Measurements from ENCODE around the gene LAD1. TPM values are rescaled to one million over a fixed set of nuclear protein-coding genes. Genes with fewer than 3 reads are reported as not detected.
A peak's percentile ranks its signal among the peaks of the same experiment; 100 is the strongest.

Gene LAD1
- total RNA-seq, 5 donors from 2014 or later (not counting 1 experiment from before 2014, with no cell fraction given) = 0.53 to 1.7 (median 1.1) TPM; not detected in 2

- Histone ChIP-seq H3K27me3 (replicated peaks in 1 of 2; ENCODE audit: control insufficient read depth in 2 of 2, extremely low read depth in 1 of 2, insufficient read depth in 2 of 2, low read length in 1 of 2) (peaks cover 0 to 22% of the 10 kb centered on the region in 2 experiments), H3K36me3 (ENCODE audit: control insufficient read depth in 2 of 2, extremely low read depth in 1 of 2, insufficient read depth in 1 of 2, low read length in 1 of 2) (no peaks in the 10 kb centered on the region), H3K4me3 (ENCODE audit: control insufficient read depth in 1 of 2, extremely low read depth in 1 of 2, low read length in 1 of 2) (no peak overlapping the region), H3K9me3 (no peaks in the 10 kb centered on the region), H3K27ac (ENCODE audit: low read length) (no peak overlapping the region), H3K4me1 (ENCODE audit: control insufficient read depth in 1 of 2, extremely low read depth in 1 of 2, insufficient read depth in 2 of 2, low read length in 2 of 2) (no peaks in the 10 kb centered on the region)
- H3K9me3 Mint-ChIP-seq = no peaks in the 10 kb centered on the region
- ATAC-seq (replicated peaks in 1 of 4) (no peak), DNase-seq (no peak)
- no peak overlapping the region for H3K4me3 Mint-ChIP-seq
- ChIA-PET POLR2A (interaction anchor here in 1 of 2 donors (0.6 kb wide), 1 partner anchor 656 kb away, joined by 4 read pairs; no protein-coding TSS in a partner anchor), CTCF (interaction anchor here (0.6 to 1.3 kb wide), 3 partner anchors 15 to 1643 kb away, joined by 3 to 9 read pairs (median 3); no protein-coding TSS in a partner anchor)
- H3K4me1 Mint-ChIP-seq = peaks cover 0 to 3% (median 0%) of the 10 kb centered on the region in 3 donors
- peaks cover 5 to 7% of the 10 kb centered on the region in 2 donors for H3K27me3 Mint-ChIP-seq
- WGBS (ENCODE audit: insufficient coverage) = 94% methylated on average over 5 of the region's 8 CpGs
- H3K27ac Mint-ChIP-seq = no peak overlapping the region
- H3K36me3 Mint-ChIP-seq = no peaks in the 10 kb centered on the region
These were observed 10.3 kb upstream of the LAD1 start for GRCh38 chr1:201409440-201409839.

- Histone ChIP-seq H3K4me3 (ENCODE audit: control insufficient read depth in 1 of 2, extremely low read depth in 1 of 2, low read length in 1 of 2) (no peak overlapping the region), H3K36me3 (ENCODE audit: control insufficient read depth in 2 of 2, extremely low read depth in 1 of 2, insufficient read depth in 1 of 2, low read length in 1 of 2) (no peaks in the 10 kb centered on the region), H3K27ac (ENCODE audit: low read length) (no peak overlapping the region), H3K9me3 (no peaks in the 10 kb centered on the region), H3K27me3 (replicated peaks in 1 of 2; ENCODE audit: control insufficient read depth in 2 of 2, extremely low read depth in 1 of 2, insufficient read depth in 2 of 2, low read length in 1 of 2) (peaks cover 0 to 22% of the 10 kb centered on the region in 2 experiments), H3K4me1 (ENCODE audit: control insufficient read depth in 1 of 2, extremely low read depth in 1 of 2, insufficient read depth in 2 of 2, low read length in 2 of 2) (no peaks in the 10 kb centered on the region)
- 65% methylated on average over 2 of the region's 3 CpGs for WGBS (ENCODE audit: insufficient coverage)
- no peak overlapping the region for H3K27ac Mint-ChIP-seq
- H3K27me3 Mint-ChIP-seq = peaks cover 5 to 7% of the 10 kb centered on the region in 2 donors
- CTCF ChIA-PET = interaction anchor here in 1 of 2 donors (0.6 kb wide), 1 partner anchor 1642 kb away, joined by 3 read pairs; no protein-coding TSS in a partner anchor
- ATAC-seq (replicated peaks in 1 of 4) (no peak), DNase-seq (no peak)
- POLR2A ChIA-PET = interaction anchor here in 1 of 2 donors (0.6 kb wide), 1 partner anchor 657 kb away, joined by 4 read pairs; no protein-coding TSS in a partner anchor
- no peak overlapping the region for H3K4me3 Mint-ChIP-seq
- H3K4me1 Mint-ChIP-seq = peaks cover 0 to 3% (median 0%) of the 10 kb centered on the region in 3 donors
- H3K36me3 Mint-ChIP-seq = no peaks in the 10 kb centered on the region
- H3K9me3 Mint-ChIP-seq = no peaks in the 10 kb centered on the region
These were observed 9.7 kb upstream of the LAD1 start for GRCh38 chr1:201408834-201409200.

GRCh38 chr1:201408176-201408833 lies 9.2 kb upstream of the LAD1 start:
- ATAC-seq (replicated peaks in 1 of 4) (peak; percentile 40 to 72 (median 52)), DNase-seq (peak in 32 of 35 experiments; percentile 16 to 75 (median 49))
- H3K4me1 ChIP-seq (ENCODE audit: control insufficient read depth in 1 of 2, extremely low read depth in 1 of 2, insufficient read depth in 2 of 2, low read length in 2 of 2) = no peaks in the 10 kb centered on the region
- Mint-ChIP-seq H3K36me3 (no peaks in the 10 kb centered on the region), H3K9me3 (no peaks in the 10 kb centered on the region), H3K4me3 (no peak overlapping the region), H3K27ac (no peak overlapping the region), H3K27me3 (peaks cover 5 to 7% of the 10 kb centered on the region in 2 donors), H3K4me1 (peaks cover 0 to 3% (median 0%) of the 10 kb centered on the region in 3 donors)
- ChIA-PET CTCF (no interaction called here), POLR2A (no interaction called here)
- 60% methylated on average over 3 of the region's 11 CpGs for WGBS (ENCODE audit: insufficient coverage)
- H3K9me3 ChIP-seq = no peaks in the 10 kb centered on the region
- no peak overlapping the region for H3K4me3 ChIP-seq (ENCODE audit: control insufficient read depth in 1 of 2, extremely low read depth in 1 of 2, low read length in 1 of 2)
- H3K36me3 ChIP-seq (ENCODE audit: control insufficient read depth in 2 of 2, extremely low read depth in 1 of 2, insufficient read depth in 1 of 2, low read length in 1 of 2) = no peaks in the 10 kb centered on the region
- H3K27me3 ChIP-seq (replicated peaks in 1 of 2; ENCODE audit: control insufficient read depth in 2 of 2, extremely low read depth in 1 of 2, insufficient read depth in 2 of 2, low read length in 1 of 2) = peaks cover 0 to 22% of the 10 kb centered on the region in 2 experiments
- no peak overlapping the region for H3K27ac ChIP-seq (ENCODE audit: low read length)

GRCh38 chr1:201406831-201407406 lies 7.8 kb upstream of the LAD1 start:
- H3K27me3 Mint-ChIP-seq = peaks cover 5 to 7% of the 10 kb centered on the region in 2 donors
- Histone ChIP-seq H3K4me1 (ENCODE audit: control insufficient read depth in 1 of 2, extremely low read depth in 1 of 2, insufficient read depth in 2 of 2, low read length in 2 of 2) (no peaks in the 10 kb centered on the region), H3K27me3 (replicated peaks in 1 of 2; ENCODE audit: control insufficient read depth in 2 of 2, extremely low read depth in 1 of 2, insufficient read depth in 2 of 2, low read length in 1 of 2) (peaks cover 5 to 22% of the 10 kb centered on the region in 2 experiments), H3K9me3 (no peaks in the 10 kb centered on the region), H3K27ac (ENCODE audit: low read length) (no peak overlapping the region), H3K36me3 (ENCODE audit: control insufficient read depth in 2 of 2, extremely low read depth in 1 of 2, insufficient read depth in 1 of 2, low read length in 1 of 2) (no peaks in the 10 kb centered on the region), H3K4me3 (ENCODE audit: control insufficient read depth in 1 of 2, extremely low read depth in 1 of 2, low read length in 1 of 2) (no peak overlapping the region)
- H3K27ac Mint-ChIP-seq = no peak overlapping the region
- ChIA-PET CTCF (interaction anchor here in 1 of 2 donors (1.2 kb wide), 1 partner anchor 11 kb away, joined by 3 read pairs; no protein-coding TSS in a partner anchor), POLR2A (no interaction called here)
- peaks cover 0 to 3% (median 0%) of the 10 kb centered on the region in 3 donors for H3K4me1 Mint-ChIP-seq
- no peaks in the 10 kb centered on the region for H3K36me3 Mint-ChIP-seq
- ATAC-seq (replicated peaks in 1 of 4) (no peak), DNase-seq (no peak)
- WGBS (ENCODE audit: insufficient coverage) = 100% methylated on average over 3 of the region's 8 CpGs
- no peaks in the 10 kb centered on the region for H3K9me3 Mint-ChIP-seq
- H3K4me3 Mint-ChIP-seq = no peak overlapping the region

GRCh38 chr1:201405484-201405831 lies 6.3 kb upstream of the LAD1 start:
- Histone ChIP-seq H3K9me3 (no peaks in the 10 kb centered on the region), H3K4me1 (ENCODE audit: control insufficient read depth in 1 of 2, extremely low read depth in 1 of 2, insufficient read depth in 2 of 2, low read length in 2 of 2) (no peaks in the 10 kb centered on the region), H3K4me3 (ENCODE audit: control insufficient read depth in 1 of 2, extremely low read depth in 1 of 2, low read length in 1 of 2) (no peak overlapping the region), H3K27ac (ENCODE audit: low read length) (no peak overlapping the region), H3K36me3 (ENCODE audit: control insufficient read depth in 2 of 2, extremely low read depth in 1 of 2, insufficient read depth in 1 of 2, low read length in 1 of 2) (no peaks in the 10 kb centered on the region), H3K27me3 (replicated peaks in 1 of 2; ENCODE audit: control insufficient read depth in 2 of 2, extremely low read depth in 1 of 2, insufficient read depth in 2 of 2, low read length in 1 of 2) (peaks cover 10 to 23% of the 10 kb centered on the region in 2 experiments)
- H3K27ac Mint-ChIP-seq = no peak overlapping the region
- ChIA-PET POLR2A (no interaction called here), CTCF (interaction anchor here in 1 of 2 donors (1.2 kb wide), 1 partner anchor 9 kb away, joined by 3 read pairs; no protein-coding TSS in a partner anchor)
- WGBS (ENCODE audit: insufficient coverage) = 86% methylated on average over 7 of the region's 10 CpGs
- no peak overlapping the region for H3K4me3 Mint-ChIP-seq
- DNase-seq (no peak), ATAC-seq (replicated peaks in 1 of 4) (peak in 1 of 4 experiments; percentile 13)
- H3K36me3 Mint-ChIP-seq = no peaks in the 10 kb centered on the region
- peaks cover 0 to 5% (median 0%) of the 10 kb centered on the region in 3 donors for H3K4me1 Mint-ChIP-seq
- H3K9me3 Mint-ChIP-seq = no peaks in the 10 kb centered on the region
- peaks cover 0 to 12% of the 10 kb centered on the region in 2 donors for H3K27me3 Mint-ChIP-seq

GRCh38 chr1:201404722-201405483 lies 5.8 kb upstream of the LAD1 start:
- DNase-seq (no peak), ATAC-seq (replicated peaks in 1 of 4) (no peak)
- Histone ChIP-seq H3K27ac (ENCODE audit: low read length) (no peak overlapping the region), H3K4me3 (ENCODE audit: control insufficient read depth in 1 of 2, extremely low read depth in 1 of 2, low read length in 1 of 2) (no peak overlapping the region), H3K27me3 (replicated peaks in 1 of 2; ENCODE audit: control insufficient read depth in 2 of 2, extremely low read depth in 1 of 2, insufficient read depth in 2 of 2, low read length in 1 of 2) (peaks cover 10 to 29% of the 10 kb centered on the region in 2 experiments), H3K36me3 (ENCODE audit: control insufficient read depth in 2 of 2, extremely low read depth in 1 of 2, insufficient read depth in 1 of 2, low read length in 1 of 2) (no peaks in the 10 kb centered on the region), H3K9me3 (no peaks in the 10 kb centered on the region), H3K4me1 (ENCODE audit: control insufficient read depth in 1 of 2, extremely low read depth in 1 of 2, insufficient read depth in 2 of 2, low read length in 2 of 2) (no peaks in the 10 kb centered on the region)
- Mint-ChIP-seq H3K4me1 (peaks cover 0 to 6% (median 0%) of the 10 kb centered on the region in 3 donors), H3K27me3 (peaks cover 3 to 18% of the 10 kb centered on the region in 2 donors), H3K36me3 (no peaks in the 10 kb centered on the region), H3K4me3 (no peak overlapping the region), H3K27ac (no peak overlapping the region), H3K9me3 (no peaks in the 10 kb centered on the region)
- 76% methylated on average over 9 of the region's 11 CpGs for WGBS (ENCODE audit: insufficient coverage)
- POLR2A ChIA-PET = no interaction called here
- CTCF ChIA-PET = no interaction called here

Measured in T-cell (primary cell).